K562 (cell line): ENCODE results near the gene KCNQ5. TPM values are rescaled to one million over a fixed set of nuclear protein-coding genes. Genes with fewer than 3 reads are reported as not detected.
A peak's percentile ranks its signal among the peaks of the same experiment; 100 is the strongest.

Source experiments
- MBD2 ChIP-seq: sonication (generic); IDR thresholded peaks from 2 replicates; pipeline ENCODE4 v1.6.1; 2016; ENCODE audit warnings: low read depth, borderline replicate concordance
- NFATC3 ChIP-seq: fragments of 450-650 bp; IDR thresholded peaks from 2 replicates; pipeline ENCODE4 v1.6.1; 2017; ENCODE audit warnings: mild to moderate bottlenecking
- TAF1 ChIP-seq: IDR thresholded peaks from 2 replicates; pipeline ENCODE4 v1.6.1; 2011; ENCODE audit warnings: mild to moderate bottlenecking, low read length, moderate library complexity; ENCODE audit not compliant: insufficient read depth, control insufficient read depth, severe bottlenecking; ENCODE audit errors: extremely low read depth
- TCF7 ChIP-seq: sonication (generic); IDR thresholded peaks from 2 replicates; pipeline ENCODE4 v1.6.1; 2016; ENCODE audit warnings: antibody characterized with exemption, borderline replicate concordance
- TCFL5 ChIP-seq: fragments of 250-450 bp; sonication (Bioruptor Pico); conservative IDR thresholded peaks from 2 replicates; pipeline ENCODE4 v1.6.1; 2021; ENCODE audit warnings: mild to moderate bottlenecking, moderate library complexity, matching md5 sums
- ZBTB7A ChIP-seq: IDR thresholded peaks from 2 replicates; pipeline ENCODE4 v1.6.1; 2011; ENCODE audit warnings: low read depth, mild to moderate bottlenecking, low read length, moderate library complexity, borderline replicate concordance; ENCODE audit not compliant: control insufficient read depth
- ZKSCAN3 ChIP-seq: fragments of 250-450 bp; sonication (Bioruptor Pico); IDR thresholded peaks from 2 replicates; pipeline ENCODE4 v1.4.0; 2020
- ZNF143 ChIP-seq: sonication (generic); formaldehyde crosslinking; IDR thresholded peaks from 2 replicates; pipeline ENCODE4 v1.9.0; 2022; ENCODE audit warnings: mild to moderate bottlenecking, missing genetic modification reagents
- ZNF232 ChIP-seq: sonication (generic); formaldehyde crosslinking; IDR thresholded peaks from 2 replicates; pipeline ENCODE4 v1.8.0; 2022; ENCODE audit warnings: mild to moderate bottlenecking, missing genetic modification reagents
- ZNF707 ChIP-seq: fragments of 250-450 bp; sonication (Bioruptor Pico); conservative IDR thresholded peaks from 2 replicates; pipeline ENCODE4 v1.8.0; 2022; ENCODE audit warnings: inconsistent platforms, mild to moderate bottlenecking, moderate library complexity
- ZNF830 ChIP-seq: fragments of 250-450 bp; sonication (Bioruptor Pico); IDR thresholded peaks from 2 replicates; pipeline ENCODE4 v1.5.0; 2021; ENCODE audit warnings: mild to moderate bottlenecking
- polyA plus RNA-seq, 8 experiments: library from polyadenylated mRNA; depleted of rRNA in 4 of 8; stranded (reverse) in 5 of 8; unstranded in 3 of 8; fragments of >200 nt; fragmentation: Nextera tagmentation in 2 of 8; fragmentation: Illumina TruSeq in 1 of 8; extraction: Ambion mirVana in 2 of 8; extraction: Trizol in 1 of 8; gene quantifications; 2 replicates each; pipeline versions ENCODE4 v1.2.1 to v1.2.3, GENCODE V29; 2011 to 2014; ENCODE audit warnings: inconsistent platforms in 1 of 8, missing spikeins in 1 of 8
- total RNA-seq, 7 experiments: library from RNA; depleted of rRNA in 6 of 7; stranded (reverse); fragments of >200 nt in 6 of 7; fragmentation: Illumina TruSeq in 2 of 7; extraction: Trizol in 2 of 7; gene quantifications; 2 replicates each; pipeline versions ENCODE4 v1.2.1 to v1.2.3, GENCODE V29; 2011 to 2021; ENCODE audit warnings: low replicate concordance in 1 of 7
- TF ChIP-seq, protein P1 (sequence below), 3 experiments: fragments of 200-800 bp in 1 of 3; sonication (Bioruptor generic) in 1 of 3; sonication (generic) in 1 of 3; formaldehyde crosslinking in 1 of 3; IDR thresholded peaks; 2 replicates each; pipeline versions ENCODE4 v1.6.1 to v1.8.0; 2016 to 2022; ENCODE audit warnings: mild to moderate bottlenecking in 2 of 3, missing compliant biosample characterization in 2 of 3, missing genetic modification characterization in 2 of 3, missing genetic modification reagents in 1 of 3

KCNQ5 gene
- total and polyA plus RNA-seq, 9 of the 15 experiments (the other 6 are each of a cell fraction or from before 2014, with no cell fraction given) = 0.31 to 5.9 (median 2.6) TPM

DNA sequence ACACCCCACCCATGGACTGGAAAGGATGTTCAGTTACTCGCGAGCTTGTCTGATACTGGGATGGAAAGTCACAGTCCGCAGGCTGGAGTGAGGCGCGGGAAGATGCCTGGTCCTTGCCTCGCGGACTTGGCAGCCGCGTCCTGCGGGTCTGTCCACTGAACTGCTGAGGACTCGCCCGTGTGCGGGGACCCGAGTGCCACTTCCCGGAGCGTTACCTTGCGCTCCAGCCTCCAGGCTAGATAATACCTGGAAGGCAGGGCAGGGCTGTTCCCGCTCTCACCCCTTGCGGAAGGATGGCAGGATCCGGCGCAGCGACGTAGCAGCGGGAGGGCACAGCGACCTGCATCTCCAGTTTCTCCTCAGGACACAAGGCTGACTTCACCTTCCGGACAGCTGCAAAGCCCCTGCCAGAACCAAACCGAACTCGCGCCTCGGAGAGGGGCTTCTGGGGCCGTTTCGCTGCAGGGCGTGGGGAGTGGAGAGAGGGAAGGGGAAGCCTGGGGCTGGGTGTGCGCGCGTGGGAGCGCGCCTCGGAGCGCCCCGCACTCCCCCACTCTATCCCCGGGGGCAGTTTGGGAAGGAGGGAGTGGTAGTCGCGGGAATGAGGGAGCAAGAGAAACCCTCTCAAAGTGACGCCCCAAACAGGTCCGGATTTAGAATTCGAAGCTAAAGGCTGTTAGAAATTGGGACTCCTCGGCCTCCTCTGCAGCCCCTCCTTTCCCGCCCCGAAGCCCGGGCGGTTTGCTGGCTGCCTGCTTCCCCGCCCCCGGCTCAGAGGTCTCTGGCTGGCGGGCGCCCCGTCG lies at the start of gene KCNQ5 (continued):
- TF ChIP-seq ZNF232 (no peak), ZBTB7A (peak; percentile 48; the same call in 1 of the 2 replicates), TCF7 (no peak), TAF1 (peak; percentile 8), ZNF143 (no peak), ZNF830 (no peak), ZNF707 (CRISPR knock-in tag) (no peak), TCFL5 (no peak), NFATC3 (no peak), ZKSCAN3 (CRISPR knock-in tag) (no peak), MBD2 (no peak)
- TF ChIP-seq, protein P1, sequence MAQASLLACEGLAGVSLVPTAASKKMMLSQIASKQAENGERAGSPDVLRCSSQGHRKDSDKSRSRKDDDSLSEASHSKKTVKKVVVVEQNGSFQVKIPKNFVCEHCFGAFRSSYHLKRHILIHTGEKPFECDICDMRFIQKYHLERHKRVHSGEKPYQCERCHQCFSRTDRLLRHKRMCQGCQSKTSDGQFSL (CRISPR knock-in tag; IDR thresholded peaks at IDR 0.05) = no peak
- TF ChIP-seq, protein P1 (tag; IDR thresholded peaks at IDR 0.05) = no peak
